Pulmonary artery endothelial cell (primary cell): ENCODE data around the gene PCCB. TPM values are rescaled to one million over a fixed set of nuclear protein-coding genes. Genes with fewer than 3 reads are reported as not detected.

Experiments used
- total RNA-seq: library from RNA; depleted of rRNA; stranded (reverse); fragments of >200 nt; gene quantifications from 2 replicates; pipeline ENCODE4 v1.2.3, GENCODE V29; 2014

Gene PCCB
- total RNA-seq, 1 donor from 2014 or later: 75.8 TPM

Other genes with a start within 250 kb of the PCCB start
- 10.0 and 11.6 TPM in 2 replicates for gene MSL2, start 54.0 kb upstream of the PCCB start, total RNA-seq